Measurements from ENCODE around the gene ATG10. TPM values are rescaled to one million over a fixed set of nuclear protein-coding genes. Genes with fewer than 3 reads are reported as not detected.
A peak's percentile ranks its signal among the peaks of the same experiment; 100 is the strongest.

The ATG10 gene
- total and polyA plus RNA-seq, 2 of the 13 experiments (the other 11 are each of a cell fraction or from before 2014, with no cell fraction given) = 2.0 to 5.7 TPM

GRCh38 chr5:81971712-81972491 is at the start of gene ATG10 (continued):
- TF ChIP-seq, protein P1, sequence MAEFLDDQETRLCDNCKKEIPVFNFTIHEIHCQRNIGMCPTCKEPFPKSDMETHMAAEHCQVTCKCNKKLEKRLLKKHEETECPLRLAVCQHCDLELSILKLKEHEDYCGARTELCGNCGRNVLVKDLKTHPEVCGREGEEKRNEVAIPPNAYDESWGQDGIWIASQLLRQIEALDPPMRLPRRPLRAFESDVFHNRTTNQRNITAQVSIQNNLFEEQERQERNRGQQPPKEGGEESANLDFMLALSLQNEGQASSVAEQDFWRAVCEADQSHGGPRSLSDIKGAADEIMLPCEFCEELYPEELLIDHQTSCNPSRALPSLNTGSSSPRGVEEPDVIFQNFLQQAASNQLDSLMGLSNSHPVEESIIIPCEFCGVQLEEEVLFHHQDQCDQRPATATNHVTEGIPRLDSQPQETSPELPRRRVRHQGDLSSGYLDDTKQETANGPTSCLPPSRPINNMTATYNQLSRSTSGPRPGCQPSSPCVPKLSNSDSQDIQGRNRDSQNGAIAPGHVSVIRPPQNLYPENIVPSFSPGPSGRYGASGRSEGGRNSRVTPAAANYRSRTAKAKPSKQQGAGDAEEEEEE (CRISPR knock-in tag; IDR thresholded peaks at IDR 0.05; ENCODE audit: borderline replicate concordance) = no peak
- TF ChIP-seq, protein P2, sequence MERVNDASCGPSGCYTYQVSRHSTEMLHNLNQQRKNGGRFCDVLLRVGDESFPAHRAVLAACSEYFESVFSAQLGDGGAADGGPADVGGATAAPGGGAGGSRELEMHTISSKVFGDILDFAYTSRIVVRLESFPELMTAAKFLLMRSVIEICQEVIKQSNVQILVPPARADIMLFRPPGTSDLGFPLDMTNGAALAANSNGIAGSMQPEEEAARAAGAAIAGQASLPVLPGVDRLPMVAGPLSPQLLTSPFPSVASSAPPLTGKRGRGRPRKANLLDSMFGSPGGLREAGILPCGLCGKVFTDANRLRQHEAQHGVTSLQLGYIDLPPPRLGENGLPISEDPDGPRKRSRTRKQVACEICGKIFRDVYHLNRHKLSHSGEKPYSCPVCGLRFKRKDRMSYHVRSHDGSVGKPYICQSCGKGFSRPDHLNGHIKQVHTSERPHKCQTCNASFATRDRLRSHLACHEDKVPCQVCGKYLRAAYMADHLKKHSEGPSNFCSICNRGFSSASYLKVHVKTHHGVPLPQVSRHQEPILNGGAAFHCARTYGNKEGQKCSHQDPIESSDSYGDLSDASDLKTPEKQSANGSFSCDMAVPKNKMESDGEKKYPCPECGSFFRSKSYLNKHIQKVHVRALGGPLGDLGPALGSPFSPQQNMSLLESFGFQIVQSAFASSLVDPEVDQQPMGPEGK (CRISPR knock-in tag; IDR thresholded peaks at IDR 0.05) = peak; percentile 88
- no peak for TF ChIP-seq ZEB1 (IDR thresholded peaks at IDR 0.05; ENCODE audit: insufficient replicate concordance, low read depth)
- no peak for TF ChIP-seq ZNF101 (CRISPR knock-in tag; IDR thresholded peaks at IDR 0.05; ENCODE audit: borderline replicate concordance, low read depth)
- TF ChIP-seq GATAD2A (CRISPR knock-in tag; IDR thresholded peaks at IDR 0.05) = 0 out of 2 replicates have a peak, but pooled peaks have one; percentile 43
- TF ChIP-seq BRD4 (CRISPR knock-in tag; IDR thresholded peaks at IDR 0.05) = peak; percentile 71; the same call in 1 of the 2 replicates
- TF ChIP-seq ZNF720 (CRISPR knock-in tag; IDR thresholded peaks at IDR 0.05) = no peak
- no peak for TF ChIP-seq CENPT (CRISPR knock-in tag; IDR thresholded peaks at IDR 0.05; ENCODE audit: low read depth)
- TF ChIP-seq HDAC1 (CRISPR knock-in tag; IDR thresholded peaks at IDR 0.05) = peak; percentile 47
- no peak for TF ChIP-seq ZSCAN12 (CRISPR knock-in tag; IDR thresholded peaks at IDR 0.05)
- no peak for TF ChIP-seq MEF2D (CRISPR knock-in tag; IDR thresholded peaks at IDR 0.05)
- peak; percentile 96 for TF ChIP-seq EED (CRISPR knock-in tag; IDR thresholded peaks at IDR 0.05)
- peak; percentile 35; the same call in 1 of the 2 replicates for TF ChIP-seq ZNF614 (CRISPR knock-in tag; IDR thresholded peaks at IDR 0.05; ENCODE audit: borderline replicate concordance)
- TF ChIP-seq ZNF432 (CRISPR knock-in tag; IDR thresholded peaks at IDR 0.05; ENCODE audit: borderline replicate concordance) = peak; percentile 58; the same call in 1 of the 2 replicates
- TF ChIP-seq CHCHD3 (CRISPR knock-in tag; IDR thresholded peaks at IDR 0.05) = no peak; the same call in 1 of the 2 replicates
- TF ChIP-seq FOXA1 (IDR thresholded peaks at IDR 0.05) = no peak
- no peak for TF ChIP-seq FOXA1 (CRISPR knock-in tag; IDR thresholded peaks at IDR 0.05)
- no peak for TF ChIP-seq U2AF2 (IDR thresholded peaks at IDR 0.05; ENCODE audit: low read depth, low read length)
- TF ChIP-seq, protein P3, sequence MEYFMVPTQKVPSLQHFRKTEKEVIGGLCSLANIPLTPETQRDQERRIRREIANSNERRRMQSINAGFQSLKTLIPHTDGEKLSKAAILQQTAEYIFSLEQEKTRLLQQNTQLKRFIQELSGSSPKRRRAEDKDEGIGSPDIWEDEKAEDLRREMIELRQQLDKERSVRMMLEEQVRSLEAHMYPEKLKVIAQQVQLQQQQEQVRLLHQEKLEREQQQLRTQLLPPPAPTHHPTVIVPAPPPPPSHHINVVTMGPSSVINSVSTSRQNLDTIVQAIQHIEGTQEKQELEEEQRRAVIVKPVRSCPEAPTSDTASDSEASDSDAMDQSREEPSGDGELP (IDR thresholded peaks at IDR 0.05; ENCODE audit: borderline replicate concordance, low read depth) = no peak; the same call in 1 of the 2 replicates
- no peak for TF ChIP-seq SYNCRIP (IDR thresholded peaks at IDR 0.05; ENCODE audit: insufficient read depth, low read depth, low read length)
- TF ChIP-seq SALL1 (CRISPR knock-in tag; IDR thresholded peaks at IDR 0.05) = peak; percentile 94
- no peak for TF ChIP-seq SIN3B (IDR thresholded peaks at IDR 0.05; ENCODE audit: low read length)
- no peak for TF ChIP-seq NPAS2 (CRISPR knock-in tag; IDR thresholded peaks at IDR 0.05; ENCODE audit: borderline replicate concordance)
- peak; percentile 76; the same call in 1 of the 2 replicates for TF ChIP-seq ARNT2 (CRISPR knock-in tag; IDR thresholded peaks at IDR 0.05; ENCODE audit: low read depth)
- peak; percentile 81; the same call in 1 of the 2 replicates for TF ChIP-seq ZNF331 (CRISPR knock-in tag; IDR thresholded peaks at IDR 0.05)
- TF ChIP-seq GLMP (CRISPR knock-in tag; IDR thresholded peaks at IDR 0.05; ENCODE audit: borderline replicate concordance) = no peak
